ACC112 (cell line): ENCODE results near the gene SLC37A3.

Source experiments
- H2AFZ ChIP-seq: fragments of 200-600 bp; sonication (generic); one replicate; pipeline ENCODE4 v1.6.0; 2017; ENCODE audit warnings: antibody characterized with exemption, low read length; ENCODE audit not compliant: unreplicated experiment
- H3K27ac ChIP-seq: fragments of 200-600 bp; sonication (generic); 2 replicates; pipeline ENCODE4 v1.5.1; 2014; ENCODE audit warnings: low read depth, mild to moderate bottlenecking, antibody characterized with exemption, low read length, moderate library complexity
- H3K27me3 ChIP-seq: fragments of 200-600 bp; sonication (generic); 2 replicates; pipeline ENCODE4 v1.6.1; 2014; ENCODE audit warnings: mild to moderate bottlenecking, antibody characterized with exemption, low read length, moderate library complexity, mixed read lengths; ENCODE audit not compliant: insufficient read depth
- H3K36me3 ChIP-seq: fragments of 200-600 bp; sonication (generic); 2 replicates; pipeline ENCODE4 v1.6.1; 2016; ENCODE audit warnings: mild to moderate bottlenecking, antibody characterized with exemption, low read length, moderate library complexity, mixed read lengths; ENCODE audit not compliant: insufficient read depth
- H3K4me1 ChIP-seq: fragments of 200-600 bp; sonication (generic); one replicate; pipeline ENCODE4 v1.6.1; 2016; ENCODE audit warnings: low read length, mixed read lengths; ENCODE audit not compliant: insufficient read depth, unreplicated experiment, control insufficient read depth
- H3K4me3 ChIP-seq: fragments of 200-600 bp; sonication (generic); 2 replicates; pipeline ENCODE4 v1.5.1; 2014; ENCODE audit warnings: mild to moderate bottlenecking, low read depth, low read length
- H3K79me2 ChIP-seq: fragments of 200-600 bp; sonication (generic); one replicate; pipeline ENCODE4 v1.6.0; 2016; ENCODE audit warnings: low read length; ENCODE audit not compliant: control insufficient read depth, unreplicated experiment, insufficient read depth

The SLC37A3 gene

DNA sequence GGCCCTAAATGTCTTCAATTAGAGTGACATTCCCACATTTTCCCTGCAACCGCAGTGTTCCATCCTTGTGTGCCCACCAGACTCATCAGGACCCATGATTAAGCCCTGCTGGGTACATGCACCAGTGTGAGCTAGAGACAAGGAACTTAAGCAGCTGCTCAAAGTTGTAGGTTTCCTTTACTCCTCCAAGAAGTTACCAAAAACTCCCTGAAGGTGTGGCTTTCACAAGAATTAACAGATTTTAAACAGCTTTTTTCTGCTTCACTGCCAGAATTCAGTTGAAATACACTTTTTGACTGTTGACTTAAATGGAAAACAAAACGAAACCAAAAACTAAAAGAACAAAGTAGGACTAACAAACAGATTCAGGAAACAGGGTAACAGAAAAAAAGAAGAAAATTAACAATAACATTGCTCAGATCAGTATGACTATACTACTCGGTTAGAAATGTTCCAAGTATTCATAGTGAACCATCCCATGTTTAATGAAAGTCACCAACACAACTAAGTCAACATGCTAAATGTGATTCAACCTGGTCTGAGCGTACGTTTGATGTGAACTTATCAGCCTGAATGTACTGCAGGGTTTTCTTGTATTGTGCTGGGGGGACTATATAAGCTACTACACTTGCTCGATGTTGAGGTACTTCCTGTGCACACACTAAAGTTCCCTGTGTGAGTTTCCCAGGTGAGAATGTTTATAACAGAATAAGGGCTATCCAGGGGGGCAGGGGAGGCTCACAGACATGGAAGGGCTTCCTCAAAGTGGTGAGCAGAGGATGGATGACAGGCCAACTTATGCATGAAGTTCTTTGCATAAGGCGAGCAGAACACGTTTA is 22.2 kb downstream of the SLC37A3 start:
- Histone ChIP-seq H3K36me3 (no peaks in the 10 kb centered on the region; the same call in 1 of the 2 replicates), H2AFZ (no peak overlapping the region)

DNA sequence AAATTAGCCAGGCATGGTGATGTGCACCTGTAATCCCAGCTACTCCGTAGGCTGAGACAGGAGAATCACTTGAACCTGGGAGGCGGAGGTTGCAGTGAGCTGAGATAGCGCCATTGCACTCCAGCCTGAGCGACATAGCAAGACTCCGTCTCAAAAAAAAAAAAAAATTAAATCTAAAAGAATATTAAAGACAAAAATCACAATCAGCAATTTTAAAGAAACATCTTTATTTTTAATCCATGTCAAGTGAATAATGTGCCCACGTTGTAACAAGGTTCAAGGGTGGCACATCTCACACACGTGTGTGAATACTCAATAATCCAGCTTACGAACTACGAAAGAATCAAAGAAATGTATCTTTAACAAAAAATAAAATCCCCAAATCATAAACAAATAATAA is 23.0 kb downstream of the SLC37A3 start:
- no peak overlapping the region for H2AFZ ChIP-seq
- H3K36me3 ChIP-seq, result no peaks in the 10 kb centered on the region; the same call in 1 of the 2 replicates
- no peaks in the 10 kb centered on the region for H3K27me3 ChIP-seq
- no peak overlapping the region for H3K4me3 ChIP-seq
- no peak overlapping the region for H3K27ac ChIP-seq
- no peaks in the 10 kb centered on the region for H3K79me2 ChIP-seq
- no peaks in the 10 kb centered on the region for H3K4me1 ChIP-seq

More for the DNA sequence above, 22.2 kb downstream of the SLC37A3 start:
- Histone ChIP-seq H3K4me3 (no peak overlapping the region), H3K4me1 (no peaks in the 10 kb centered on the region), H3K27me3 (no peaks in the 10 kb centered on the region), H3K27ac (no peak overlapping the region), H3K79me2 (no peaks in the 10 kb centered on the region)

GRCh38 chr7:140369294-140369693 is 29.0 kb downstream of the SLC37A3 start:
- H3K79me2 ChIP-seq, result no peaks in the 10 kb centered on the region
- H2AFZ ChIP-seq, result no peak overlapping the region
- no peaks in the 10 kb centered on the region for H3K4me1 ChIP-seq
- no peak overlapping the region for H3K4me3 ChIP-seq
- H3K27me3 ChIP-seq, result no peaks in the 10 kb centered on the region
- no peaks in the 10 kb centered on the region for H3K36me3 ChIP-seq
- H3K27ac ChIP-seq, result no peak overlapping the region

GRCh38 chr7:140367528-140367927 is 30.8 kb downstream of the SLC37A3 start:
- H3K27me3 ChIP-seq, result no peaks in the 10 kb centered on the region
- no peaks in the 10 kb centered on the region for H3K36me3 ChIP-seq
- H3K79me2 ChIP-seq, result no peaks in the 10 kb centered on the region
- no peaks in the 10 kb centered on the region for H3K4me1 ChIP-seq
- H3K27ac ChIP-seq, result no peak overlapping the region
- H3K4me3 ChIP-seq, result no peak overlapping the region
- no peak overlapping the region for H2AFZ ChIP-seq

- Histone ChIP-seq H3K27me3 (no peaks in the 10 kb centered on the region), H3K36me3 (no peaks in the 10 kb centered on the region), H3K27ac (no peak overlapping the region)
Measured at GRCh38 chr7:140364819-140365218, 33.5 kb downstream of the SLC37A3 start.

GRCh38 chr7:140360697-140361229 is 37.6 kb downstream of the SLC37A3 start:
- no peaks in the 10 kb centered on the region for H3K27me3 ChIP-seq
- no peaks in the 10 kb centered on the region for H3K79me2 ChIP-seq
- no peak overlapping the region for H3K4me3 ChIP-seq
- H2AFZ ChIP-seq, result no peak overlapping the region
- H3K27ac ChIP-seq, result no peak overlapping the region
- no peaks in the 10 kb centered on the region for H3K4me1 ChIP-seq
- H3K36me3 ChIP-seq, result no peaks in the 10 kb centered on the region

More at GRCh38 chr7:140364819-140365218, 33.5 kb downstream of the SLC37A3 start:
- Histone ChIP-seq H3K4me3 (no peak overlapping the region), H2AFZ (no peak overlapping the region), H3K79me2 (no peaks in the 10 kb centered on the region), H3K4me1 (no peaks in the 10 kb centered on the region)

GRCh38 chr7:140358412-140359051 is 39.8 kb downstream of the SLC37A3 start:
- Histone ChIP-seq H2AFZ (no peak overlapping the region), H3K27me3 (no peaks in the 10 kb centered on the region), H3K36me3 (peaks cover 3% of the 10 kb centered on the region; the same call in 1 of the 2 replicates), H3K4me3 (no peak overlapping the region), H3K79me2 (no peaks in the 10 kb centered on the region), H3K27ac (no peak overlapping the region), H3K4me1 (no peaks in the 10 kb centered on the region)

GRCh38 chr7:140358024-140358411 is 40.3 kb downstream of the SLC37A3 start:
- Histone ChIP-seq H3K4me1 (no peaks in the 10 kb centered on the region), H3K4me3 (no peak overlapping the region), H3K27me3 (no peaks in the 10 kb centered on the region), H2AFZ (no peak overlapping the region), H3K27ac (no peak overlapping the region), H3K36me3 (peaks cover 3% of the 10 kb centered on the region; the same call in 1 of the 2 replicates), H3K79me2 (no peaks in the 10 kb centered on the region)

DNA sequence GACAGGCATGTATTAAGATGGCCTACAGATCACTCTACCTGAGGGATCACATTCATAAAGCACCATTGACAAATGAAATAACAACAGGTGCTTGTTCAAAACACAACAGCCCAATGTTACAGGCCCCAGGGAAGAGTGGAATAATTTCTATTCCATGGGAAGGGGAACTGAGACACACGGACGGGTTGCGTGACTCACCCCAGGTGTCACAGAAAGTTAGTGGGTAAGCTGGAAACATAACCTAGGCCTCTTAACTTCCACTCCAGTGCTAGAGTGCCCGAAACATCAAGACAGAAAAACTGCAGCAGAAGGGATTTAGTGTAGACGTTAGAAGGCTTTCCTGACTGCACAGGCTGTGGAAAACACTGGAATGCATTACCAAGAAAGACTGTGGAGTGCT is 48.3 kb downstream of the SLC37A3 start:
- Histone ChIP-seq H3K4me1 (peaks cover 10% of the 10 kb centered on the region), H3K79me2 (no peaks in the 10 kb centered on the region), H3K4me3 (no peak overlapping the region), H3K27ac (no peak overlapping the region), H3K27me3 (no peaks in the 10 kb centered on the region), H2AFZ (no peak overlapping the region), H3K36me3 (peaks cover 14% of the 10 kb centered on the region)

- H2AFZ ChIP-seq, result peak overlapping the region; percentile 11
- H3K27ac ChIP-seq, result peak overlapping the region; percentile 24
Measured at GRCh38 chr7:140349144-140349771, 49.1 kb downstream of the SLC37A3 start.

More at GRCh38 chr7:140349144-140349771, 49.1 kb downstream of the SLC37A3 start:
- Histone ChIP-seq H3K36me3 (peaks cover 14% of the 10 kb centered on the region), H3K4me3 (peak overlapping the region; percentile 35; the same call in 1 of the 2 replicates), H3K27me3 (no peaks in the 10 kb centered on the region), H3K4me1 (peaks cover 10% of the 10 kb centered on the region), H3K79me2 (no peaks in the 10 kb centered on the region)
